ENCODE measurements around the gene MAPKAPK2.

- TF ChIP-seq POLR2AphosphoS5 (IDR thresholded peaks at IDR 0.05; ENCODE audit: low read depth, low read length) (no peak), SPI1 (IDR thresholded peaks at IDR 0.05; ENCODE audit: low read depth, low read length) (no peak), POLR2A (IDR thresholded peaks at IDR 0.05; ENCODE audit: low read depth, low read length) (no peak), TAF1 (IDR thresholded peaks at IDR 0.05; ENCODE audit: low read depth, low read length) (no peak), PAX5 (IDR thresholded peaks at IDR 0.05; ENCODE audit: insufficient read depth, low read length, severe bottlenecking) (no peak)
These were observed 94.9 kb downstream of the MAPKAPK2 start for GRCh38 chr1:206779638-206780037.
